ENCODE data around the gene SNX13.
"Not testable (repeated sequence)": the region's sequence is repeated elsewhere in the genome, so short reads cannot be mapped to it uniquely, and the experiment has no call there.

Gene SNX13

DNA sequence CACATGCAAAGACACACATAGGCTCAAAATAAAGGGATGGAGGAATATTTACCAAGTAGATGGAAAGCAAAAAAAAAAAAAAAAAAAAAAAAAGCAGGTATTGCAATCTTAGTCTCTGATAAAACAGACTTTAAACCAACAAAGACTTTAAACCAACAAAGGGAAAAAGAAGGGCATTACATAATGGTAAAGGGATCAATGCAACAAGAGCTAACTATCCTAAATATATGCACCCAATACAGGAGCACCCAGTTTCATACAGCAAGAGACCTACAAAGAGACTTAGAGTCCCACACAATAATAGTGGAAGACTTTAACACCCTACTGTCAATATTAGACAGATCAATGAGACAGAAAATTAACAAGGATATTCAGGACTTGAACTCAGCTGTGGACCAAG, 131.1 kb downstream of the SNX13 start:
- DNase-seq (ENCODE audit: low read depth); H3K4me3 ChIP-seq (ENCODE audit: low read depth, low read length): not testable (repeated sequence)

DNA sequence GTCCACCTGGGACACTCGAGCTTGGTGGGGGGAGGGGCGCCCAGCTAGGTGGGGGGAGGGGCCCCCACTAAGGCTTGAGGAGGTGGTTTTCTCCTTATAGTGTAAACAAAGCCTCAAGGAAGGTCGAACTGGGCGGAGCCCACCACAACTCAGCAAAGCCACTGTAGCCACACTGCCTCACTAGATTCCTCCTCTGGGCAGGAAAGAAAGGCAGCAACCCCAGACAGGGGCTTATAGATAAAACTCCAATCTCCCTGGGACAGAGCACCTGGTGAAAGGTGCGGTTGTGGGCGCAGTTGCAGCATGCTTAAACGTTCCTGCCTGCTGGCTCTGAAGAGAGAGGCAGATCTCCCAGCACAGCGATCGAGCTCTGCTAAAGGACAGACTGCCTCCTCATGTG, 133.1 kb downstream of the SNX13 start:
- H3K4me3 ChIP-seq (ENCODE audit: low read depth, low read length) = no peak overlapping the region
- no peak for DNase-seq (ENCODE audit: low read depth)

DNA sequence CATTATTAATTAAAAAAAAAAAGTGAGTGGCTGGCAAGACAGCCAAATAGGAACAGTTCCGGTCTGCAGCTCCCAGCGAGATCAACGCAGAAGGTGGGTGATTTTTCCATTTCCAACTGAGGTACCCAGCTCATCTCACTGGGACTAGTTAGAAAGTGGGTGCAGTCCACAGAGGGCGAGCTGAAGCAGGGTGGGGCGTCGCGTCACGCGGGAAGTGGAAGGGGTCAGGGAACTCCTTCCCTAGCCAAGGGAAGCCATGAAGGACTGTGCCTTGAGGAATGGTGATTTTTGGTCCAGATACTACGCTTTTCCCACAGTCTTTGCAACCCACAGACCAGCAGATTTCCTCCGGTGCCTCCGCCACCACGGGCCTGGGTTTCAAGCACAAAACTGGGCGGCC, 133.7 kb downstream of the SNX13 start:
- no peak overlapping the region for H3K4me3 ChIP-seq (ENCODE audit: low read depth, low read length)
- DNase-seq (ENCODE audit: low read depth) = no peak

DNA sequence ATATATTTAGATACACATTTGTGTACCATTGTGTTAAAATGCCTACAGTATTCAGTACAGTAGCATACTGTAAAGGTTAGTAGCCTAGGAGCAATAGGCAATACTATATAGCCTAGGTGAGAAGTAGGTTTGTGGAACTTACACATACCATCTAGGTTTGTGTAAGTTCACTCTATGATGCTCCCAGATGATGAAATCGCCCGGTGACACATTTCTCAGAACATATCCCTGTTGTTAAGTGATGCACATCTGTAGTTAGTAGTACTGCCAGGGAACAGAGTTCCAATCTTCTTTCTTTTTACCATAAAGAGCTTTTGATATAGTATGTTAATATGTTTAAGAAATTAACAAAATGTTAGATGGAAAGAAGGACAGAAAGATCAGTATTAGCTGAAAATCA, 138.2 kb downstream of the SNX13 start:
- H3K4me3 ChIP-seq (ENCODE audit: low read depth, low read length) = no peak overlapping the region
- DNase-seq (ENCODE audit: low read depth) = peak; percentile 13

DNA sequence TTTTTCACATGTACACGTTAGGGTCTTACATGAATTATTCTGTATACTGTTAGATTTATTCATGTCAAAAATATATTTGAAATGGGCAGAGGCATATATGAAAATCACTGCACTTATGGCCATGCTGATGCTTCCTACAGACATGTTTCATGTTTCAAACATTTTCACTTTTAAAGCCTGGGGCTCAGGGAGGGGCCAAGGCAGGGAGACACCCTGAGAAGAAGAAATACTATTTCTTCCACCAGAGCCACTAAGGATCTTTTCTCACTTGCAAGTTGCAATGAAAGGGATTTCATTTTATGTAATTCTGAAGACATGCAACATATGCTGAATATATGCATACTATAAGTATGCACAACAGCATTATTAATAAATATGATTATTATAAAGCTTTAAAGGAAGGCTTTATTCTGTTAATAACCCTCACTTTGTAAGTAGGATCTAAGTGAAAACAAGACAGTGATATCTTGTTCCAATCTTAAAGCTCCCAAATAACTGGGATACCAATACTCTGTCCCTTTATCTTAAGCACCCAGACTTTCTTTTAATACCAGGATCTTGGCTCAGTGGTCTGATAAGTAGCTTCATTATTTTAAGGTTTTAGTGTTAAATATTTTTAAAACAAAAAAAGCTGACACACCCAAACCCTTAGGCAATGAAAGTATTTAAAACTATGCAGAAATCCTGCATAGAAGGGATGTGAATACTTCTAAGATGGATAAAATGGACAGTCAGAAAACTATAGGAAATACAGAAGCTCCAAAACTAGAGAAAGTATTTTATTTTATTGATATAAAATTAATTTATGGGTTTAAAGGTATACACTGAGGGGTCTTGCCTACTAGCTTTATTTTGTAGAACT, 148.0 kb downstream of the SNX13 start:
- no peak overlapping the region for H3K4me3 ChIP-seq (ENCODE audit: low read depth, low read length)
- DNase-seq (ENCODE audit: low read depth) = no peak

DNA sequence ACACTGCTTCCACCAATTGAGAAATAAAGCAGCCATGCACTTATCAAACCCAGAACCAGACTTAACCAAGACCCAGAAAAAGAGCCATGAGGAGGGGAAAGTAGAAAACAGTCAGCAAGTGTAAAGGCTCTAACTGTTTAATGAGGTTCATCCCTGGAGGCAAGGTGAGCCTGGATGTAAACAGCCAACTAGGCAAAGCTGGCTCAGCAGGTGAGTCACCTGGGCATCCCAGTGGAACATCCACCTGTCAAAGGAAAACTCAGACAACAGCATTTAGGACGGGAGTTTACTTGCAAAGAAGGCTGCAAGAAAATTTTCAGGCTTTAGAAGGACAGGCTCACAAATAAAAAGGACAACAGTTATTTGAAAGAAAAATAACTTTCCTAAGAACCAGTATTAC, 153.0 kb downstream of the SNX13 start:
- no peak for DNase-seq (ENCODE audit: low read depth)
- H3K4me3 ChIP-seq (ENCODE audit: low read depth, low read length) = no peak overlapping the region

DNA sequence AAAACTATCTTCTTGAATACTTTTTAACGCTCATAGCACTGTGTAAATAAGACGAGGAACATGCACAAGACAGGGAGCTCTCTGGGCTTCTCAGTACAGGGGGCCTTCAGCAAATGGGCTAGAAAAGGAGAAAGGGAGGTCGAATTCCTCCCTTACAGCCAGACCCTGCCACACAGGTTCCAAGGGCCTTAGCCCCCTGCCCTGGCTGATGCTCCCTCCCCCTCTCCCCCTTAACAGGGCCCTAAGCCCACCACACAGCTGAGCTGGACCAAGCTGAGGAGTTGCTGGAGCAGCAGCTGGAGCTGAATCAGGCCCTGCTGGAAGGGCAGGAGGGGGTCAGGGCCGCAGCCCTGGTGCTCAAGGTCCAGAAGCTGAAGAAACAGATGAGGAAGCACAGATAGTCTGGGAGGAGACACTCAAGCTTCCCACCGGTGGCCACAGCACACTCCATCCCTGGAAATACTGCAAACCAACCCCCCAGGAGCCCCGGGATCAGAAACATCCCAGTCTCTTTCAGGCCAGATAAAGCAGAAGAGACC, 153.9 kb downstream of the SNX13 start:
- H3K4me3 ChIP-seq (ENCODE audit: low read depth, low read length) = no peak overlapping the region
- no peak for DNase-seq (ENCODE audit: low read depth)

DNA sequence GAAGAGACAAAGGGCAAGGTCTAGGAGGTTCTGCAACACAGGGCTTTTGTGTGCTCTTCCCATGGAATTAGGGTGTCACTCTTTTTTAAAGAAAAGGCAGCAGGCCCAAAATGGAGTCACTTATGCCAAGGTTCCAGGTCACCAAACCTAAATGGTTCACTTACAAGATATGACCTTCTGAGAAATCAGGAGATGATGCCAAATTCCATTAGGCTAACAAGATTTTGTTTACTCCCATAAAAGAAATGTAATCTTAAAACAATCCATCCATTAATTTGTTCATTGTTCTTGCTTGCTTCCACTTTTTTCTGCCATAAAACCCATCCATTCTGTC, 158.1 kb downstream of the SNX13 start:
- no peak for DNase-seq (ENCODE audit: low read depth)
- no peak overlapping the region for H3K4me3 ChIP-seq (ENCODE audit: low read depth, low read length)

DNA sequence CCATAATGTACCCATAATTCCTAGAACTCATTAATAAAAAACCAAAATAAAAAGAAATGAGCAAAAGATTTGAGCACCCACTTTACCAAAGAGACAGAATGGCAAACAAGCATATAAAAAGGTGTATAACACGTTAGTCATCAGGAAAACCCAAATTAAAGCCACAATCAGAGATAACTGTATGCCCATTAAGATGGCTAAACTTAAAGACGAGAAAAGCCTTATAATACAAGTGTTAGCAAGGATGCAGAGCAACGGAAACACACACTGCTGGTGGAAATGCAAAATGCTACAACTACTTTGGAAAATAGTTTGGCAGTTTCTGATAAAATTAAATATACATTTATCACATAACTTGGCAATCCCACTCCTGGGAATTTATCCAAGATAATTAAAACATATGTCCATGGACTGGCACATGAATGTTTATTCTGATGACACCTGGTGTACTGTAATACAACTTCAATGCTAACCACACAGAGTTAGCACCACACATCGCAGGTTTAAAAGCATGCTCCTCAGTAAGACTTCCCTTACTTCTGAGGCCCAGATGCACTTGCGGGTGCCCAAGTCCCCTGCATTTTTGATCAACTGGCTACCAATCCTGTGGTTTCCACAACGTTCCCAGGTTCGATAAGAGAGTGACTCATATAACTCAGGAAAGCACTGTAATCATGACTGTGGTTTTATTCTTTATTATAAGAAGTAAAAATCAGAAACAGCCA, 158.6 kb downstream of the SNX13 start:
- peak; percentile 9 for DNase-seq (ENCODE audit: low read depth)
- no peak overlapping the region for H3K4me3 ChIP-seq (ENCODE audit: low read depth, low read length)

DNA sequence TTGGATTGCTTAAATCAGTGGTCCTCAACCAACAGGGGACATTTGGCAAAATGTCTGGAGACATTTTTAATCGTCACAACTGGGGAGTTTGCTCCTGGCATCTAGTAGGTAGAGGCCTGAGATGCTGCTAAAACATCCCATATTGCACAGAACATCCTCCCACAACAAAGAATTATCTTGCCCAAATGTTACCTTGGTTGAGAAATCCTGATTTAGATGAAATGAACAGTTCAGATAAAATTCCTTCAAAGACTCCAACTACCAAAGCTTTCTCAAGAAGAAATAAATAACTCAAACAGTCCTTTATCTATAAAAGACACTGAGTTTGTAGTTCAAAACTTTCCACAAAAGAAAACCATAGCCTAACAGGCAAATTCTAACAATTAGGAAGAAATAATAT, 160.9 kb downstream of the SNX13 start:
- no peak overlapping the region for H3K4me3 ChIP-seq (ENCODE audit: low read depth, low read length)
- no peak for DNase-seq (ENCODE audit: low read depth)

DNA sequence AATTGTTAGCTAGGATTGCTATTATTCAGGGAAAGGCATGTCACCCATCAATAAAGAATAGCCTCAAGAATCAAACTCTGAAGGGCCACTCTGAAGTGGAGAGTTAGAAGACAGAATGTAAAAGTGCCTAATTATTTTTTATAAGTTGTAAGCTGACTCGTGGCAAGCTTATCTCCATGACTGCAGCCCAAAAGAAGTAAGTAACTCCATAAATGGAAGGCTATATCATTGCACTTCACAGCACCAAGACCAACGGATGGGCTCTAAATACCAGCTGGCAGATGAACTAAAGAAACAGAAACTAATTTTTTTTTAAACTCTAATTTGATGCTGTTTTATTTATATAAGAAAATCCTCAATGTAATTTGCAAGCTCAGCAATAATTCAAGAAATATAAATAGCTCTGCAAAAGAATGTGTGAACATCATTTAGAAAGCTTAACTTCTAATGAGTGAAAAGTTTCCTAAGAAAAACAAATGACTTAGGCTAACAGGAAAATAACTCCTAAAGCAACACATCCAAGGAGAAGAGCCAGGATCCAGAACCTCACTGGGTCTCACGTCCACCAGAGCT, 165.5 kb downstream of the SNX13 start:
- no peak overlapping the region for H3K4me3 ChIP-seq (ENCODE audit: low read depth, low read length)
- DNase-seq (ENCODE audit: low read depth) = no peak

DNA sequence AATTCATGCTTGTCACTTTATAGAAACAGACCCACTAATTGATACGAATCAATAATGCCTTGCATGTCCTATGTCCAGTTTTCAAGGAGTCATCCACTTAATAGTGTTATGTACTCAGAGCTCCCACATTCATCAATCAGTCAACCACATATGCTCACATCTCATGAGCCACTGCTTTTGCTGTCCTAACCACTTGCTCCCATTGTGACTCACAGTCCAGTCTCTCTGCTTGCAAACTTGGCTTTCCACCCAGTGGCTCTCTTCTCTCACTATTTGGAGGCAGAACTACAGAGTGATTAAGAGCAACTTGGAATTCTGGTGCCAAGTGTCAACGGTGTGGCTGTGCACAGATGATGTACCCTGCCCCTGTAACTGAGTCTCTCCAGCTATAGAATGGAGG, 166.0 kb downstream of the SNX13 start:
- DNase-seq (ENCODE audit: low read depth) = peak; percentile 76
- H3K4me3 ChIP-seq (ENCODE audit: low read depth, low read length) = no peak overlapping the region

DNA sequence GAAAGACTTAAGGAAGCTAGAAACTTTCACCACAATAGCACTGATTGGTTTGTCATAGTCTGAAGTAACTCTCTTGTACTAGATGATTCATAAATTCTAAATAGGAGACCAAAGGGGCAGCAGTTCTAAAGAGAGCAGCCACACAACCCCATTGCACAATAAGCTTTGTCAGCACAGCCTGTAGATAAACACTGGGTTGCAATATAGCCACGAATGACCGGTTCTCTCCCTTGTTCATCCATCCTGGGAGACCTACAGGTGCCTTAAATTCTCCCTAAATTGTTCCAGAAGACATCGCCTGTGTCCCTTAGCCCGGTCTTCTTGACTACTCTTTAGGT, 167.0 kb downstream of the SNX13 start:
- DNase-seq (ENCODE audit: low read depth) = peak; percentile 78
- H3K4me3 ChIP-seq (ENCODE audit: low read depth, low read length) = no peak overlapping the region

DNA sequence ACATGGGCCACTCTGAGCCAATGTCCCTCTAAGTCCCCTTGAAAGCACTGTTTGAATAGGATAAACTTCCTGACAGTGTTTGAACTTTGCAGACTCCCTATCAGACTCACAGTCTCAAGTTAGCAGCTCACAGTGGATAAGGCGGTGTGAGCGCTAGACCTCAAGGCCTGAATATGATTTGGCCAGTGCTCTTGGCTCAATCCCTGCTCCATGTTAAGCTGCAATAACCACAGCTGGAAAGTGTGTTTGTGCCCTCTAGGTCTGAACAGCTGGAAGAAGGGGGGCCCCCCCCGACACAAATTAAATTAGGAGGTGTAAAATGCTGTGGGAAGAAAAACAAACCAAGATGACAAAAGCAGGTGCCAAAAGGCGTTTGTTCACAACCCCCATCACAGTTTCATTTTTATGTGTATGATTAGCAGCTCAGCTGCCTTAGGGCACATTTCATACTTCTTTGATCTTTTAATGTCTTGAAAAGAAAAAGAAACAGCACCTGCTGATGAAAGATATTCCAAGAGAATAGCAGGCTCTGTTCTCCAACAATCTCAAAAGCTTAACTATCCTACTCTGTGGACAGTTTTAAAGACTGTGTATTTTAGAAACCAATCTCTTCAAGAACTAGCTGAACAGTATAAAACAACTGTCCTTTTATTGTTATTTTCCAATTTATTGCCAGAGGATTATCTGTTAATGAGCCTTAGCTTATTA, 167.6 kb downstream of the SNX13 start:
- H3K4me3 ChIP-seq (ENCODE audit: low read depth, low read length) = no peak overlapping the region
- DNase-seq (ENCODE audit: low read depth) = peak; percentile 4

DNA sequence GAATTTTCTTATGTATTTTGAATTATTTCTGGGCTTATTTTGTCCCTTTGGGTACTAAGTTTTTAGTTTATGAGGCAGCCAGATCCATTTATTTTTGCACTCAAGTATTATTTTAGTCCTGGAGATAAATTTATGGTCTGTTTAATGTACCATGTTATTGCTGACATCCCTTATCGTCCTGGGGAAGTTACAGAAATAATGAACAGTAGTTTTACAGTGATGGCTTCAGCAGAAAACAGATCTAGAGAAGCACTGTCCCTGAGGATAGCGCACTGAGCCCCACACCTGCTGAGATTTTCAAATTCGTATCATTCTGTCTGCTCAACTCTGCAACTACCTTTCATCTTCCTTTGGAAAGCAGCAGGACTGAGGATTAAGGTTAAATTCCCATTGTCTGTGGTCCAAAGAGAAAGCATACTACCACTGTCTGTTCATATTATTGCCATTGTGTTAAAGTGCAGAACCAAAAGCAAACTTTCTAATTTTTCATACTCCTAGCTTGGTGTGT, 168.3 kb downstream of the SNX13 start:
- DNase-seq (ENCODE audit: low read depth) = no peak
- H3K4me3 ChIP-seq (ENCODE audit: low read depth, low read length) = no peak overlapping the region

DNA sequence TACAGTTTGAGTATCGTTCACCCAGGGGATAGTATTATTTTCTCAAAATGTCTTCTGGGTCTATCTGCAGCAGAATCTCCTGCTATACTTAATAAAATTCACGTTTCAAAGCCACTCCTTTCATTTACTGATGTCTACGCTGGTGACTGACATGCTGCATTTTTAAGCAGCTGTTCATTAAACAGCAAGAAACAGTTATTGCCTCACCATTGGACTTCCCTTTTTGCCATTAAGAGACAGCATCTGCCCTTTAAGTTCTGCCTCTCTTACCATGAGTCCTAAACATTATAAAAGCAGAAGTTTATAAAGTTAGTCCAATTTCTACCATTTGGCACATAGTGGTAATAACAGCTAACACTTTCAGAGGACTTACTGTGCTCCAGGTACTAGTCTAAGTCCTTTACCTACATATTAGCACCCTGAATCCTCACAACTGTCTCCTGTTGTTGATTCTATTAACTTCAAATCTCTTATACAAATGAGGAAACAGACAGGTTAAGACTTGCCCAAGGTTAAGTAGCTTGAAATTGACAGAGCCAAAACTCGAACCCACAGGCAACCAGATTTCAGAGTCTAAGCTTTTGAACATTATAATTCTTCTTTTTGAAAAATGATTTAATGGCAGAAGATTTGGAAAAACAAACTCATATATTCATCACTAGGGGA, 169.5 kb downstream of the SNX13 start:
- DNase-seq (ENCODE audit: low read depth) = no peak
- no peak overlapping the region for H3K4me3 ChIP-seq (ENCODE audit: low read depth, low read length)

DNA sequence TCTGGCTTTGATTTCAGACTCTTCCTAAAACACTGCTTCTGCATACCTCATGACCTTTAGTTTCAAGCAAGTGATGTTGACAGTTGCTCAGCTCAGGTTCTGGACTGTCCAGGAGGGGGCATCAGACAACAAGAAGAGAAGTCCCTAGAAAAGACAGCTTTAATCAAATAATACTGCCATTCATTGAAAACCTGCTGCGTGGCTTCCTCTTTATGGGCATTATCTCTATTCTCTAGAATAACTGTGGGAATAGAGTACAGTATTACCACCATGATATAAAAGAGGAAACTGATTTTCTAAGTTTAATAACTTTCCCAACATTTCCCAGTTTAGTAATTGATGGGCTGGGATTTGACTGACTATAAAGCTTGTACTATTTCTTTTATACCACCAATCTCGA, 170.4 kb downstream of the SNX13 start:
- H3K4me3 ChIP-seq (ENCODE audit: low read depth, low read length) = no peak overlapping the region
- peak; percentile 25 for DNase-seq (ENCODE audit: low read depth)

DNA sequence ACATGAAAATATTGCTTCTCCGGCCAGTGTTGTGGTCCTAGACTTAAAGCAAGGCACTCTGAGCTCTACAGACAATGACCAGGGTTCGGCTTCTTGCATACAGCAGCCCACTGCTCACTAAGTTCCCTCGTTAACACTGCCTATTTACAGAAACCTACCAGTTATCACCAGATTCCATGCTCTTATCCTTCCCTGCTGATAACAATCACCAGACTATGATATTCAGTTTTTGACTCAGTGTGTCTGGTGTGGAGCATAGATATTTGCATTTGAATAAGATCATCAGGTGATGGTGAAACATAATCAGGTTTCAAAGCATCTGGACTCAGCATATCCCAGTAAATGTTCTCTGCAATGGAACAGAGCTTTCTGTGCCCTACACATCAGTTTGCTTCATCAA, 182.3 kb downstream of the SNX13 start:
- DNase-seq (ENCODE audit: low read depth) = no peak
- no peak overlapping the region for H3K4me3 ChIP-seq (ENCODE audit: low read depth, low read length)

DNA sequence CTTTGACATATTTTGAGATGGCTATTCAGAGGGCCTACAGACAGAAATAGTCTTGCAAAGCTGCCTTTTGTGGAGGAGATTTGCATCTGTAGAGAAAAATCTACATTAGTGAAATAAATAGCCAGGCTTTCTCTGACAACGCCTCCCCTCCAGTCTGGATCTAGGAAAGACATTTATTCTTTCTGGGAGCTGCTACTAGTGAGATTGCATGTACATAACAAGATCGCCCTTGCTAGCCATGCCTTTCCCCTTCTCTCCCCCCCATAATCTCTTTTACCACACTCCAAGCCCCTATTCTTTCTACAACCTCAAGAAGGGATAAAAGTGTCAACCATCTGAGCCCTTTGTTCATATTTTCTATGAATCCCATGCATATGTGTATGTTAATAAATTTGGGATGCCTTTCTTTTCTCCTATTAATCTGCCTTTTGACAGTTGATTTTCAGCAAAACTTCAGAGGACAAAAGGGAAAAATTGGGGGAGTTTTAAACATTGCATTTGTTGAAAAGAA, 194.2 kb downstream of the SNX13 start:
- DNase-seq (ENCODE audit: low read depth) = no peak
- no peak overlapping the region for H3K4me3 ChIP-seq (ENCODE audit: low read depth, low read length)

All from skeletal muscle cell (primary cell).